Left kidney (tissue), 8 donors: ENCODE results near the gene DIAPH1. TPM values are rescaled to one million over a fixed set of nuclear protein-coding genes. Genes with fewer than 3 reads are reported as not detected.

Experiments
- DNase-seq: peaks from one replicate; pipeline ENCODE4 v3.0.0-alpha.2; 2013
- long read RNA-seq, 8 donors: transcript quantifications; one replicate each; lab custom pipeline, GENCODE V29; 2026
- polyA plus RNA-seq: library from polyadenylated mRNA; unstranded; fragments of 120-200 nt; gene quantifications from one replicate; pipeline ENCODE4 v1.2.1, GENCODE V29; 2013; ENCODE audit not compliant: insufficient read length

The DIAPH1 gene
- 80.0 TPM for polyA plus RNA-seq
- long read RNA-seq, donor 1 = 0 reads
- long read RNA-seq, donor 2 = 0 reads
- long read RNA-seq, donor 3, partial matches to known transcripts = 0 of 1 reads
- long read RNA-seq, donor 3, other reads (novel, unspliced or antisense) = 0 of 1 reads
- long read RNA-seq, donor 4 = 0 reads
- long read RNA-seq, donor 5, partial matches to known transcripts = 30 of 30 reads
- long read RNA-seq, donor 5, other reads (novel, unspliced or antisense) = 0 of 30 reads
- long read RNA-seq, donor 6 = 0 reads
- long read RNA-seq, donor 7 = 0 reads
- long read RNA-seq, donor 8 = 0 reads

GRCh38 chr5:141618804-141619554 is at the start of gene DIAPH1:
TSS of gene DIAPH1 (minus strand) at chr5:141619000. CDS start at chr5:141618914, 86 bp downstream.
- peak; percentile 95 for DNase-seq

- DNase-seq = no peak
Observed at GRCh38 chr5:141665995-141666940, 47.5 kb upstream of the DIAPH1 start.

GRCh38 chr5:141664733-141665461 is 46.1 kb upstream of the DIAPH1 start:
- peak; percentile 72 for DNase-seq

GRCh38 chr5:141663506-141663905 is 44.7 kb upstream of the DIAPH1 start:
- no peak for DNase-seq

GRCh38 chr5:141662028-141662427 is 43.2 kb upstream of the DIAPH1 start:
- DNase-seq = no peak

GRCh38 chr5:141657937-141658545 is 39.2 kb upstream of the DIAPH1 start:
- no peak for DNase-seq

GRCh38 chr5:141657404-141657803 is 38.6 kb upstream of the DIAPH1 start:
- DNase-seq = no peak

- DNase-seq = no peak
Observed at GRCh38 chr5:141656396-141656795, 37.6 kb upstream of the DIAPH1 start.

- no peak for DNase-seq
Observed at GRCh38 chr5:141655020-141655419, 36.2 kb upstream of the DIAPH1 start.

GRCh38 chr5:141654298-141654697 is 35.5 kb upstream of the DIAPH1 start:
- DNase-seq = no peak

- no peak for DNase-seq
Observed at GRCh38 chr5:141651728-141652105, 32.9 kb upstream of the DIAPH1 start.

- peak; percentile 79 for DNase-seq
Observed at GRCh38 chr5:141650851-141651727, 32.3 kb upstream of the DIAPH1 start, which contains the start of gene FCHSD1. TSS of gene FCHSD1 (minus strand) at chr5:141651418. CDS start at chr5:141651368, 50 bp downstream.

GRCh38 chr5:141649972-141650371 is 31.2 kb upstream of the DIAPH1 start:
- DNase-seq = no peak

- DNase-seq = no peak
Observed at GRCh38 chr5:141649056-141649688, 30.4 kb upstream of the DIAPH1 start.

- no peak for DNase-seq
Observed at GRCh38 chr5:141647851-141648250, 29.1 kb upstream of the DIAPH1 start.

- DNase-seq = no peak
Observed at GRCh38 chr5:141647242-141647641, 28.4 kb upstream of the DIAPH1 start.

- DNase-seq = no peak
Observed at GRCh38 chr5:141646026-141646425, 27.2 kb upstream of the DIAPH1 start.

- DNase-seq = no peak
Observed at GRCh38 chr5:141641634-141642267, 23.0 kb upstream of the DIAPH1 start.

- no peak for DNase-seq
Observed at GRCh38 chr5:141640698-141641097, 21.9 kb upstream of the DIAPH1 start.
